ENCODE measurements around the gene DYNC1H1. TPM values are rescaled to one million over a fixed set of nuclear protein-coding genes. Genes with fewer than 3 reads are reported as not detected.

Gene DYNC1H1
- total RNA-seq, 1 donor from 2014 or later = 413 TPM

DNA sequence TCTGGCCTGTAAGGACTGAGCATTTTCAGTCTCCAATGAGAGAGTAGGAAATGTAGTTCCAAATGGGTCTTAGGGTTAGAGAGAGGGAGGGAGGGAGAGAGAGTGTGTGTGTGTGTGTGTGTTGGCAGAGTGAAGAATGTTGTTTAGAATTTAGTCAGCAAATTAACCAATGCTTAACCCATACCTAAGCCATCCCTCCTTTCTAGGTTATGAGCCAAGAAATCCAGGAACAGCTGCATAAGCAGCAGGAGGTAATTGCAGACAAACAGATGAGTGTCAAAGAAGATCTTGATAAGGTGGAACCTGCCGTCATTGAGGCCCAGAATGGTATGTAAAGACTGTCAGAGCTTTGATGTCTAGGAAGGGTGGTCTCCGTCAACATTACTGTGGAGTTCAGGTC, 65.6 kb downstream of the DYNC1H1 start:
- H3K9me3 Mint-ChIP-seq = no peaks in the 10 kb centered on the region
- TF ChIP-seq, protein P1, sequence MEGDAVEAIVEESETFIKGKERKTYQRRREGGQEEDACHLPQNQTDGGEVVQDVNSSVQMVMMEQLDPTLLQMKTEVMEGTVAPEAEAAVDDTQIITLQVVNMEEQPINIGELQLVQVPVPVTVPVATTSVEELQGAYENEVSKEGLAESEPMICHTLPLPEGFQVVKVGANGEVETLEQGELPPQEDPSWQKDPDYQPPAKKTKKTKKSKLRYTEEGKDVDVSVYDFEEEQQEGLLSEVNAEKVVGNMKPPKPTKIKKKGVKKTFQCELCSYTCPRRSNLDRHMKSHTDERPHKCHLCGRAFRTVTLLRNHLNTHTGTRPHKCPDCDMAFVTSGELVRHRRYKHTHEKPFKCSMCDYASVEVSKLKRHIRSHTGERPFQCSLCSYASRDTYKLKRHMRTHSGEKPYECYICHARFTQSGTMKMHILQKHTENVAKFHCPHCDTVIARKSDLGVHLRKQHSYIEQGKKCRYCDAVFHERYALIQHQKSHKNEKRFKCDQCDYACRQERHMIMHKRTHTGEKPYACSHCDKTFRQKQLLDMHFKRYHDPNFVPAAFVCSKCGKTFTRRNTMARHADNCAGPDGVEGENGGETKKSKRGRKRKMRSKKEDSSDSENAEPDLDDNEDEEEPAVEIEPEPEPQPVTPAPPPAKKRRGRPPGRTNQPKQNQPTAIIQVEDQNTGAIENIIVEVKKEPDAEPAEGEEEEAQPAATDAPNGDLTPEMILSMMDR (conservative IDR thresholded peaks at IDR 0.05) = no peak
- H3K36me3 Mint-ChIP-seq = peaks cover 47% of the 10 kb centered on the region
- DNase-seq (ENCODE audit: extremely low spot score, unreplicated experiment) = no peak
- H3K4me1 Mint-ChIP-seq (ENCODE audit: unreplicated experiment) = peaks cover 4% of the 10 kb centered on the region
- H3K27ac Mint-ChIP-seq = peak overlapping the region; percentile 93
- no peaks in the 10 kb centered on the region for H3K27me3 Mint-ChIP-seq
- H3K4me3 Mint-ChIP-seq = no peak overlapping the region

DNA sequence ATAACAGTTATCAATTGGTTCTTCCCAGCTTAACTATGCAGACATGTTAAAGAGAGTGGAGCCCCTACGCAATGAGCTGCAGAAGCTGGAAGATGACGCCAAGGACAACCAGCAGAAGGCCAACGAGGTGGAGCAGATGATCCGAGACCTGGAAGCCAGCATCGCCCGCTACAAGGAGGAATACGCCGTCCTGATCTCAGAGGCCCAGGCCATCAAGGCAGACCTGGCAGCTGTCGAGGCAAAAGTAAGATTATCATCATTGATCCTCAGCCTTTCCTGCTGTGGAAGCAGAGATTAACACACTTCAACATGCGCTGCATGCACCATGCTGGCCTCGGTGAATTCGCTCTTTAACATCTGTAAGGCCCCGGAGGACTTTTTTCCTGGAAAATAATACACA, 68.9 kb downstream of the DYNC1H1 start:
- Mint-ChIP-seq H3K4me1 (ENCODE audit: unreplicated experiment) (peaks cover 4% of the 10 kb centered on the region), H3K9me3 (no peaks in the 10 kb centered on the region), H3K4me3 (no peak overlapping the region), H3K27ac (no peak overlapping the region), H3K27me3 (no peaks in the 10 kb centered on the region), H3K36me3 (peaks cover 36% of the 10 kb centered on the region)
- TF ChIP-seq, protein P1 (conservative IDR thresholded peaks at IDR 0.05) = no peak
- DNase-seq (ENCODE audit: extremely low spot score, unreplicated experiment) = no peak

DNA sequence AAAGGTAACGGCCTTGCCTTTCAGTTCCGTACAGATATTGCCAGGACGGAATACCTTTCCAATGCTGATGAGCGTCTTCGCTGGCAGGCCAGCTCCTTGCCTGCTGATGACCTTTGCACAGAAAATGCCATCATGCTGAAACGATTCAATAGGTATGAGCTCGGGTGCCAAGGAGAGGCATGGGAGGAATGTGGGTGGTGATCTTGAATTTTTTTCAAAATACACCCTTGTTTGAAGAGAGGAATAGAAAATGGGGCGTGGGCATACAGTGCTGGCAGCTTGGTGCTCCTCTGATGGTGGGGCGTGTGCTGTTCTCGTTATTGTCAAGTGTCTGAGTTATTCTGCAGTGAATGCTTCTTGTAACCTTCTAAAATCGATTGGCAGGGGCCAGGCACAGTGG, 69.9 kb downstream of the DYNC1H1 start:
- TF ChIP-seq, protein P1 (conservative IDR thresholded peaks at IDR 0.05) = no peak
- no peak overlapping the region for H3K4me3 Mint-ChIP-seq
- no peaks in the 10 kb centered on the region for H3K9me3 Mint-ChIP-seq
- peaks cover 27% of the 10 kb centered on the region for H3K36me3 Mint-ChIP-seq
- H3K27me3 Mint-ChIP-seq = no peaks in the 10 kb centered on the region
- no peak overlapping the region for H3K27ac Mint-ChIP-seq
- H3K4me1 Mint-ChIP-seq (ENCODE audit: unreplicated experiment) = peaks cover 4% of the 10 kb centered on the region
- no peak for DNase-seq (ENCODE audit: extremely low spot score, unreplicated experiment)

DNA sequence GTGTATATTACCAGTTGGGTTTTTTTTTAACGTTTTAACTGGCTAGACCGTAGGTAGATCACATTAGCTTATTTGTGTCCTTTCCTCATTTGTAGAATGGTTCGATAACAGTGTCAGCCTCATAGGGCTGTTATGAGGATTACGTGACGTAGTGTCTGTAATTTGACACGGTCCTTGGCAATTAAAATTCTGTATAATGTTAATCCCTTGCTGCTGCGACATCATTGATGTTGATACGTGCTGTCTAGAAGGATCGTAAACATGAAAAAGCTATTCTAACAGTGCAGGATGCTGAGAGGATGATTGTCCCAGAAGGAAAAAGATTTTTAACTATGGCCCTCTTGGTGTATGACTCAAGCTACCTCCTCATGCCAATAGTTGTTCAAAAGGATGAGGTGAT, 71.5 kb downstream of the DYNC1H1 start:
- no peaks in the 10 kb centered on the region for H3K4me1 Mint-ChIP-seq (ENCODE audit: unreplicated experiment)
- DNase-seq (ENCODE audit: extremely low spot score, unreplicated experiment) = no peak
- H3K27me3 Mint-ChIP-seq = no peaks in the 10 kb centered on the region
- no peak overlapping the region for H3K27ac Mint-ChIP-seq
- H3K4me3 Mint-ChIP-seq = no peak overlapping the region
- TF ChIP-seq, protein P1 (conservative IDR thresholded peaks at IDR 0.05) = no peak
- H3K9me3 Mint-ChIP-seq = no peaks in the 10 kb centered on the region
- H3K36me3 Mint-ChIP-seq = peaks cover 19% of the 10 kb centered on the region

DNA sequence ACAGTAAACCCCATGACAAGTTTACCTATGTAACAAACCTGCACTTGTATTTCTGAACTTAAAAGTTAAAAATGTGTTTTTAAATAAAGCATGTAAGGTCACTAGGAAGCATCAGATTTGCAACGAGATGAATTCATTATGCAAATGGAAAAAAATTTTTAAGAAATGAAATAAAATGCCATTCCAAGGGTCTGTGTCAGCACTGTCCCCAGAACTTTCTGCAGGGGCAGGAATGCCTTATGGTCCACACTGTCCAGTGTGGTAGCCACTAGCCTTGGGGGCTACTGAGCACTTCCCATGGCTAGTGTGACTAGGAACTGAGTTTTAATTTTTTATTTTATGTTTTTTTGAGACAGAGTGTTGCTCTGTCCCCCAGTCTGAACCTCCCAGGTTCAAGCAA, 73.3 kb downstream of the DYNC1H1 start:
- no peaks in the 10 kb centered on the region for H3K4me1 Mint-ChIP-seq (ENCODE audit: unreplicated experiment)
- H3K36me3 Mint-ChIP-seq = peaks cover 19% of the 10 kb centered on the region
- H3K27ac Mint-ChIP-seq = no peak overlapping the region
- no peak overlapping the region for H3K4me3 Mint-ChIP-seq
- H3K9me3 Mint-ChIP-seq = no peaks in the 10 kb centered on the region
- H3K27me3 Mint-ChIP-seq = no peaks in the 10 kb centered on the region
- TF ChIP-seq, protein P1 (conservative IDR thresholded peaks at IDR 0.05) = no peak
- no peak for DNase-seq (ENCODE audit: extremely low spot score, unreplicated experiment)

DNA sequence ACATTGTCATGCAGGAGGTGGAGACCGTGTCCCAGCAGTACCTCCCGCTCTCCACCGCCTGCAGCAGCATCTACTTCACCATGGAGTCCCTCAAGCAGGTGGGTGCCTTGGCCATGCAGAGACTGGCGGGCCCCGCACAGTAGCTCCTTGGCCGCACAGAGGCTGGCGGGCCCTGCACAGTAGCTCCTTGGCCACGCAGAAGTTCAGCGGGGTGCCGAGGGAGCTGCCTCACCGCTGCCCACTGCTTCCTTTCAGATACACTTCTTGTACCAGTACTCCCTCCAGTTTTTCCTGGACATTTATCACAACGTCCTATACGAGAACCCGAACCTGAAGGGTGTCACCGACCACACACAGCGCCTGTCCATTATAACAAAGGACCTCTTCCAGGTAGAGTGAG, 74.8 kb downstream of the DYNC1H1 start:
- H3K9me3 Mint-ChIP-seq = no peaks in the 10 kb centered on the region
- TF ChIP-seq, protein P1 (conservative IDR thresholded peaks at IDR 0.05) = no peak
- DNase-seq (ENCODE audit: extremely low spot score, unreplicated experiment) = no peak
- H3K4me1 Mint-ChIP-seq (ENCODE audit: unreplicated experiment) = no peaks in the 10 kb centered on the region
- no peak overlapping the region for H3K4me3 Mint-ChIP-seq
- peaks cover 8% of the 10 kb centered on the region for H3K36me3 Mint-ChIP-seq
- H3K27me3 Mint-ChIP-seq = no peaks in the 10 kb centered on the region
- H3K27ac Mint-ChIP-seq = no peak overlapping the region

All from type B pancreatic cell (in vitro differentiated cells).